ENCODE data around the gene NDUFS4.

Gene NDUFS4

GRCh38 chr5:53542926-53543325 lies 17.5 kb upstream of the NDUFS4 start:
- TF ChIP-seq TAF1 (IDR thresholded peaks at IDR 0.05; ENCODE audit: low read depth) (no peak), YY1 (IDR thresholded peaks at IDR 0.05; ENCODE audit: low read depth) (no peak), FOXM1 (IDR thresholded peaks at IDR 0.05; ENCODE audit: borderline replicate concordance, low read depth) (no peak), USF1 (IDR thresholded peaks at IDR 0.05) (no peak), TEAD4 (IDR thresholded peaks at IDR 0.05) (no peak), REST (IDR thresholded peaks at IDR 0.05; ENCODE audit: low read depth) (no peak), TCF12 (IDR thresholded peaks at IDR 0.05; ENCODE audit: low read depth) (no peak), CEBPB (IDR thresholded peaks at IDR 0.05) (no peak), MAX (IDR thresholded peaks at IDR 0.05) (no peak), EGR1 (IDR thresholded peaks at IDR 0.05) (no peak), NFIC (IDR thresholded peaks at IDR 0.05) (no peak), RAD21 (IDR thresholded peaks at IDR 0.05; ENCODE audit: low read depth) (no peak), CREB1 (IDR thresholded peaks at IDR 0.05; ENCODE audit: low read depth) (no peak), ZBTB7A (IDR thresholded peaks at IDR 0.05; ENCODE audit: low read depth) (no peak), EP300 (IDR thresholded peaks at IDR 0.05; ENCODE audit: borderline replicate concordance) (no peak)

GRCh38 chr5:53543401-53543800 lies 17.0 kb upstream of the NDUFS4 start:
- TF ChIP-seq USF1 (IDR thresholded peaks at IDR 0.05) (no peak), RAD21 (IDR thresholded peaks at IDR 0.05; ENCODE audit: low read depth) (no peak), TEAD4 (IDR thresholded peaks at IDR 0.05) (no peak), CREB1 (IDR thresholded peaks at IDR 0.05; ENCODE audit: low read depth) (no peak), EGR1 (IDR thresholded peaks at IDR 0.05) (no peak), REST (IDR thresholded peaks at IDR 0.05; ENCODE audit: low read depth) (no peak), TCF12 (IDR thresholded peaks at IDR 0.05; ENCODE audit: low read depth) (no peak), EP300 (IDR thresholded peaks at IDR 0.05; ENCODE audit: borderline replicate concordance) (no peak), TAF1 (IDR thresholded peaks at IDR 0.05; ENCODE audit: low read depth) (no peak)

GRCh38 chr5:53545744-53546143 lies 14.7 kb upstream of the NDUFS4 start:
- TF ChIP-seq NFIC (IDR thresholded peaks at IDR 0.05) (no peak), MAX (IDR thresholded peaks at IDR 0.05) (no peak), ZBTB7A (IDR thresholded peaks at IDR 0.05; ENCODE audit: low read depth) (no peak)

- no peak for TF ChIP-seq ZBTB7A (IDR thresholded peaks at IDR 0.05; ENCODE audit: low read depth)
- TF ChIP-seq MAX (IDR thresholded peaks at IDR 0.05) = no peak
- no peak for TF ChIP-seq TEAD4 (IDR thresholded peaks at IDR 0.05)
- no peak for TF ChIP-seq CREB1 (IDR thresholded peaks at IDR 0.05; ENCODE audit: low read depth)
- no peak for TF ChIP-seq REST (IDR thresholded peaks at IDR 0.05; ENCODE audit: low read depth)
- TF ChIP-seq FOXM1 (IDR thresholded peaks at IDR 0.05; ENCODE audit: borderline replicate concordance, low read depth) = no peak
- TF ChIP-seq CEBPB (IDR thresholded peaks at IDR 0.05) = no peak
- no peak for TF ChIP-seq YY1 (IDR thresholded peaks at IDR 0.05; ENCODE audit: low read depth)
- TF ChIP-seq RAD21 (IDR thresholded peaks at IDR 0.05; ENCODE audit: low read depth) = no peak
- no peak for TF ChIP-seq TCF12 (IDR thresholded peaks at IDR 0.05; ENCODE audit: low read depth)
- no peak for TF ChIP-seq EGR1 (IDR thresholded peaks at IDR 0.05)
- no peak for TF ChIP-seq EP300 (IDR thresholded peaks at IDR 0.05; ENCODE audit: borderline replicate concordance)
- TF ChIP-seq USF1 (IDR thresholded peaks at IDR 0.05) = no peak
- TF ChIP-seq NFIC (IDR thresholded peaks at IDR 0.05) = no peak
- no peak for TF ChIP-seq TAF1 (IDR thresholded peaks at IDR 0.05; ENCODE audit: low read depth)
Observed at GRCh38 chr5:53547226-53547625, 13.2 kb upstream of the NDUFS4 start.

Data from Ishikawa (cell line).